Measurements from ENCODE around the gene ESR1. TPM values are rescaled to one million over a fixed set of nuclear protein-coding genes. Genes with fewer than 3 reads are reported as not detected.

The ESR1 gene
- total RNA-seq, 1 donor from 2014 or later, result not detected

DNA sequence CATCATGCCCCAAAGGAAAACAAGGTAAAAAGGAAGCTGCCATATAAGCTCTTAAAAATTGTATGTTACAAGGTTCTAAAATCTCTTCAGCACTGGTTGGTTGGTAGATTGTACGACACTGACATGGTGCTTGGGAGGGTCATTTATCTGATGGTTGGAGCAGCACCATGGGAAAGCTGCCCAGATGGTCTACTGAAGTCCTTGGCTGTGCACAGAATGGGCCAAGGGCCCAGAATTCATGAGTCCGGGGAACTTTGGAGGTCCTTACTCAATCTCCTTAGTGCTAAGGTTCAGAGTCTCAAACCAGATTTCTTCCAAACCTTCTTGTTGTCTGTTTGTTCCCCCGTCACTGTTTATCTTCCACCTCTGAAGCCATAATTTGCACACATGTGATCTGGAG is 314.4 kb downstream of the ESR1 start:
- H3K4me3 Mint-ChIP-seq, result no peak overlapping the region

DNA sequence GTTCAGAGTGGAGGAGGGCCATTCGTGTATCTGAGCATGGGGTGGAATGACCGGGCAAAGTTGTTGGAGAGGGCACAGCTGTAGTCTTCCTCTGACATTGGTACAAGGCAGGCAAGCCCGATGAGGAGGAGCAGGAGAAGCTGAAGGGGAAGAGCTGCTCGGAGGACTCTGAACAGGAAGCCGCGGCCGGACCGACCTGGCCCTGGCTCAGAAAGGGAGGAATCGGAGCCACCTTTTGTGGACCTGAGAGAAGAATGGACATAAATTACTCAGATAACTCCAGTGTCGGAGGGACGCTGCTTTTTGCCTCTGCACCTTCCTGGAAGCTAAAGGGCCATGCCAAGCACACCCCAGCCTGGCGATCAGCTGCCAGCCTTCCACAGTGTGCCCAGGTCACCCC is 315.0 kb downstream of the ESR1 start:
- H3K4me3 Mint-ChIP-seq, result no peak overlapping the region
- TF ChIP-seq CTCF (IDR thresholded peaks at IDR 0.05; ENCODE audit: unreplicated experiment), result no peak
- H3K4me1 Mint-ChIP-seq, result peaks cover 1% of the 10 kb centered on the region
- H3K27ac Mint-ChIP-seq, result no peak overlapping the region
- no peaks in the 10 kb centered on the region for H3K9me3 Mint-ChIP-seq
- DNase-seq (ENCODE audit: low spot score in 2 of 2, unreplicated experiment in 2 of 2), result no peak
- H3K36me3 Mint-ChIP-seq, result peaks cover 22% of the 10 kb centered on the region
- H3K27me3 Mint-ChIP-seq (ENCODE audit: low read depth), result peaks cover 1% of the 10 kb centered on the region

More for the DNA sequence above, 314.4 kb downstream of the ESR1 start:
- peaks cover 22% of the 10 kb centered on the region for H3K36me3 Mint-ChIP-seq
- no peak for DNase-seq (ENCODE audit: low spot score in 2 of 2, unreplicated experiment in 2 of 2)
- TF ChIP-seq CTCF (IDR thresholded peaks at IDR 0.05; ENCODE audit: unreplicated experiment), result no peak
- H3K27ac Mint-ChIP-seq, result no peak overlapping the region
- no peaks in the 10 kb centered on the region for H3K9me3 Mint-ChIP-seq
- H3K27me3 Mint-ChIP-seq (ENCODE audit: low read depth), result peaks cover 1% of the 10 kb centered on the region
- no peaks in the 10 kb centered on the region for H3K4me1 Mint-ChIP-seq

GRCh38 chr6:152123076-152123475 is 315.6 kb downstream of the ESR1 start:
- Mint-ChIP-seq H3K9me3 (no peaks in the 10 kb centered on the region), H3K27ac (no peak overlapping the region), H3K27me3 (ENCODE audit: low read depth) (peaks cover 1% of the 10 kb centered on the region), H3K4me1 (peaks cover 8% of the 10 kb centered on the region), H3K4me3 (no peak overlapping the region), H3K36me3 (peaks cover 22% of the 10 kb centered on the region)
- no peak for DNase-seq (ENCODE audit: low spot score in 2 of 2, unreplicated experiment in 2 of 2)
- no peak for TF ChIP-seq CTCF (IDR thresholded peaks at IDR 0.05; ENCODE audit: unreplicated experiment)

GRCh38 chr6:152124429-152125074 is 317.1 kb downstream of the ESR1 start:
- H3K4me3 Mint-ChIP-seq, result no peak overlapping the region
- DNase-seq (ENCODE audit: low spot score in 2 of 2, unreplicated experiment in 2 of 2), result no peak
- no peaks in the 10 kb centered on the region for H3K9me3 Mint-ChIP-seq
- H3K27ac Mint-ChIP-seq, result no peak overlapping the region
- peaks cover 1% of the 10 kb centered on the region for H3K27me3 Mint-ChIP-seq (ENCODE audit: low read depth)
- H3K4me1 Mint-ChIP-seq, result peaks cover 8% of the 10 kb centered on the region
- TF ChIP-seq CTCF (IDR thresholded peaks at IDR 0.05; ENCODE audit: unreplicated experiment), result peak; percentile 15
- peaks cover 26% of the 10 kb centered on the region for H3K36me3 Mint-ChIP-seq

- Mint-ChIP-seq H3K4me1 (peaks cover 8% of the 10 kb centered on the region), H3K27me3 (ENCODE audit: low read depth) (no peaks in the 10 kb centered on the region), H3K9me3 (no peaks in the 10 kb centered on the region), H3K27ac (peak overlapping the region; percentile 47), H3K4me3 (no peak overlapping the region), H3K36me3 (peaks cover 26% of the 10 kb centered on the region)
- DNase-seq (ENCODE audit: low spot score in 2 of 2, unreplicated experiment in 2 of 2), result no peak
- no peak for TF ChIP-seq CTCF (IDR thresholded peaks at IDR 0.05; ENCODE audit: unreplicated experiment)
Observed at GRCh38 chr6:152127432-152128165, 320.1 kb downstream of the ESR1 start.
